HepG2 (cell line): ENCODE measurements around the gene ZNF10. TPM values are rescaled to one million over a fixed set of nuclear protein-coding genes. Genes with fewer than 3 reads are reported as not detected.

ENCODE experiments used
- DDIT3 ChIP-seq: sonication (generic); formaldehyde crosslinking; IDR thresholded peaks from 2 replicates; pipeline ENCODE4 v1.4.0; 2020; ENCODE audit warnings: mild to moderate bottlenecking, missing genetic modification reagents
- ELF3 ChIP-seq: IDR thresholded peaks from 2 replicates; pipeline ENCODE4 v1.6.1; 2016; ENCODE audit warnings: missing genetic modification reagents, missing compliant biosample characterization
- FOXK1 ChIP-seq: sonication (generic); formaldehyde crosslinking; IDR thresholded peaks from 2 replicates; pipeline ENCODE4 v1.4.0; 2020; ENCODE audit warnings: low read depth, missing genetic modification reagents, borderline replicate concordance
- GATA4 ChIP-seq: sonication (generic); IDR thresholded peaks from 2 replicates; pipeline ENCODE4 v1.6.1; 2016; ENCODE audit warnings: antibody characterized with exemption, low read depth, borderline replicate concordance
- GTF2F1 ChIP-seq: fragments of 150-350 bp; IDR thresholded peaks from 2 replicates; pipeline ENCODE4 v1.6.1; 2014; ENCODE audit warnings: low read length
- HNF4G ChIP-seq, 2 experiments: sonication (generic) in 1 of 2; formaldehyde crosslinking in 1 of 2; IDR thresholded peaks; 2 replicates each; pipeline versions ENCODE4 v1.4.0 to v1.6.1; 2011 to 2020; ENCODE audit warnings: borderline replicate concordance in 2 of 2, low read depth in 2 of 2, mild to moderate bottlenecking in 2 of 2, low read length in 1 of 2, missing genetic modification reagents in 1 of 2, moderate library complexity in 1 of 2
- ISL2 ChIP-seq: sonication (generic); formaldehyde crosslinking; IDR thresholded peaks from 2 replicates; pipeline ENCODE4 v1.5.0; 2020; ENCODE audit warnings: missing genetic modification reagents
- MXI1 ChIP-seq: IDR thresholded peaks from 3 replicates; pipeline ENCODE4 v1.6.1; 2012; ENCODE audit warnings: low read depth, low read length, inconsistent platforms, borderline replicate concordance
- NCOR1 ChIP-seq: fragments of 200-600 bp; sonication (generic); IDR thresholded peaks from 2 replicates; pipeline ENCODE4 v1.7.0; 2017; ENCODE audit warnings: antibody characterized with exemption, low read length, borderline replicate concordance
- RAD21 ChIP-seq: fragments of 450-650 bp; formaldehyde crosslinking; IDR thresholded peaks from 2 replicates; pipeline ENCODE4 v1.5.0; 2020; ENCODE audit warnings: mild to moderate bottlenecking
- RARG ChIP-seq: sonication (generic); formaldehyde crosslinking; IDR thresholded peaks from 2 replicates; pipeline ENCODE4 v1.4.0; 2020; ENCODE audit warnings: low read depth, mild to moderate bottlenecking, missing genetic modification reagents
- SIX4 ChIP-seq: sonication (generic); formaldehyde crosslinking; IDR thresholded peaks from 2 replicates; pipeline ENCODE4 v1.4.0; 2020; ENCODE audit warnings: missing genetic modification reagents
- SYNCRIP ChIP-seq: fragments of 200-400 bp; formaldehyde crosslinking; IDR thresholded peaks from 2 replicates; pipeline ENCODE4 v1.6.1; 2018; ENCODE audit warnings: mild to moderate bottlenecking, low read depth, low read length; ENCODE audit not compliant: insufficient read depth
- ZBTB10 ChIP-seq: sonication (generic); formaldehyde crosslinking; IDR thresholded peaks from 2 replicates; pipeline ENCODE4 v1.4.0; 2020; ENCODE audit warnings: missing genetic modification reagents, borderline replicate concordance
- ZNF17 ChIP-seq: sonication (generic); formaldehyde crosslinking; IDR thresholded peaks from 2 replicates; pipeline ENCODE4 v1.5.0; 2020; ENCODE audit warnings: mild to moderate bottlenecking, missing genetic modification reagents
- ZNF251 ChIP-seq: sonication (generic); formaldehyde crosslinking; IDR thresholded peaks from 2 replicates; pipeline ENCODE4 v1.9.0; 2021; ENCODE audit warnings: mild to moderate bottlenecking, missing genetic modification reagents
- ZNF3 ChIP-seq: IDR thresholded peaks from 2 replicates; pipeline ENCODE4 v1.7.0; 2017; ENCODE audit warnings: inconsistent platforms
- ZNF7 ChIP-seq: IDR thresholded peaks from 2 replicates; pipeline ENCODE4 v1.6.1; 2016; ENCODE audit warnings: missing biosample characterization, missing genetic modification reagents
- ZNF703 ChIP-seq: sonication (generic); formaldehyde crosslinking; IDR thresholded peaks from 2 replicates; pipeline ENCODE4 v1.5.1; 2020; ENCODE audit warnings: missing genetic modification reagents, mild to moderate bottlenecking, moderate library complexity, borderline replicate concordance
- polyA plus RNA-seq, 8 experiments: library from polyadenylated mRNA; depleted of rRNA in 3 of 8; stranded (reverse) in 7 of 8; unstranded in 1 of 8; fragments of >200 nt; fragmentation: Illumina TruSeq in 4 of 8; extraction: Trizol in 4 of 8; gene quantifications; 2 replicates each; pipeline versions ENCODE4 v1.2.1 to v1.2.3, GENCODE V29; 2011 to 2016; ENCODE audit warnings: low read depth in 4 of 8, missing spikeins in 1 of 8, mixed read lengths in 1 of 8; ENCODE audit not compliant: insufficient read depth in 1 of 8
- total RNA-seq, 5 experiments: library from RNA; depleted of rRNA; stranded (reverse); fragments of >200 nt; fragmentation: Illumina TruSeq; extraction: Trizol; gene quantifications; 2 replicates each; pipeline ENCODE4 v1.2.3, GENCODE V29; 2016; ENCODE audit warnings: low read depth in 1 of 5
- TF ChIP-seq, protein P1 (sequence below): sonication (generic); formaldehyde crosslinking; IDR thresholded peaks from 2 replicates; pipeline ENCODE4 v1.5.0; 2020; ENCODE audit warnings: mild to moderate bottlenecking, missing genetic modification reagents, borderline replicate concordance
- TF ChIP-seq, protein P2 (sequence below): sonication (generic); formaldehyde crosslinking; IDR thresholded peaks from 2 replicates; pipeline ENCODE4 v1.4.0; 2020; ENCODE audit warnings: missing genetic modification reagents, mild to moderate bottlenecking, borderline replicate concordance

ZNF10 gene
- total and polyA plus RNA-seq, 2 of the 13 experiments (the other 11 are each of a cell fraction or from before 2014, with no cell fraction given) = 2.9 to 6.5 TPM

DNA sequence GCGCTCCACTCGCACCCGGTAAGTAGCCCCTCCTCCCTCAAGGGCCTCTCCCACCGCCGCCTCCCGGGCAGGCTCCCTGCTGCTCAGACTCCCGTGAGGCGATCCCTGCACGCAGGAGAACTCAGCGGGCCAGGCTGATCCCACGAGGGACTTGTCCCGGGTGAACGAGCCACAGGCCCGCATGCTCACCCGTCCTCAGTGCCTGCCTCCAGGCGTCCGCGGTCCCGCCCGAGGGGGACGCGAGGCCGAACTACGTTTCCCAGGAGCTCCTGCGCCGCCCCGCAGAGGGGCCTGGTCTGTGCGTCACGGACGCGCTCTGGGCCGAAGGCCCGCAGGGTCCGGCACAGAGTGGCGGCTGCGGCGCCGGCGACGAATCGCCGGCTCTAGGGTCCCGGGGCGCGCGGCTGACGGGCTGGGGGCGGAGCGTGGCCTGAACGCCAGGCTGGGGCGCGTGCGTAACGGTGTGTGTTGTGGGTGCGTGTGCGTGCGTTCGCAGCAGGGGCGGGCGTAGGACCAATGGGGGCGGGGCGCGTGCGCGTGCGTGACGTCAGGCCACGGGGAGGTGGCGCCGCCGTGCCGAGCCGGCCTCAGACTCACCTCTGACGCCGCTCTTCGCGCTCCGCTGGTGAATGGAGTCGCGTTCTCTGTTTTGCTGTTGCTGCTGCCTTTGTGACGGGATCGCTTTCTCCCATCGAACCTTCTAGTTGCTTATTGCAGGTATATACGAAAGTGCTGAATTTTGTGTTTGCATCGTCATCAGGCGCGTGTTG, at the start of gene ZNF10, which contains the start of gene ZNF891 (continued):
- TF ChIP-seq ZNF251 (no peak), ZNF7 (CRISPR knock-in tag) (no peak), RARG (CRISPR knock-in tag) (no peak), ZNF703 (CRISPR knock-in tag) (0 out of 2 replicates have a peak, but pooled peaks have one; percentile 39), SYNCRIP (no peak), ZNF17 (CRISPR knock-in tag) (no peak), GTF2F1 (0 out of 2 replicates have a peak, but pooled peaks have one; percentile 42), DDIT3 (CRISPR knock-in tag) (no peak), MXI1 (peak; percentile 76; the same call in 1 of the 3 replicates), NCOR1 (no peak), HNF4G (IDR thresholded peaks at IDR 0.05; ENCODE audit: borderline replicate concordance, low read depth, low read length) (no peak), HNF4G (CRISPR knock-in tag; IDR thresholded peaks at IDR 0.05; ENCODE audit: borderline replicate concordance, low read depth) (no peak), RAD21 (CRISPR knock-in tag) (peak; percentile 23; the same call in 1 of the 2 replicates), ELF3 (CRISPR knock-in tag) (peak; percentile 30; the same call in 1 of the 2 replicates), GATA4 (no peak; the same call in 1 of the 2 replicates), FOXK1 (CRISPR knock-in tag) (peak; percentile 31), SIX4 (CRISPR knock-in tag) (no peak), ISL2 (CRISPR knock-in tag) (peak; percentile 60; the same call in 1 of the 2 replicates), ZNF3 (no peak), ZBTB10 (peak; percentile 43; the same call in 1 of the 2 replicates)
- TF ChIP-seq, protein P1, sequence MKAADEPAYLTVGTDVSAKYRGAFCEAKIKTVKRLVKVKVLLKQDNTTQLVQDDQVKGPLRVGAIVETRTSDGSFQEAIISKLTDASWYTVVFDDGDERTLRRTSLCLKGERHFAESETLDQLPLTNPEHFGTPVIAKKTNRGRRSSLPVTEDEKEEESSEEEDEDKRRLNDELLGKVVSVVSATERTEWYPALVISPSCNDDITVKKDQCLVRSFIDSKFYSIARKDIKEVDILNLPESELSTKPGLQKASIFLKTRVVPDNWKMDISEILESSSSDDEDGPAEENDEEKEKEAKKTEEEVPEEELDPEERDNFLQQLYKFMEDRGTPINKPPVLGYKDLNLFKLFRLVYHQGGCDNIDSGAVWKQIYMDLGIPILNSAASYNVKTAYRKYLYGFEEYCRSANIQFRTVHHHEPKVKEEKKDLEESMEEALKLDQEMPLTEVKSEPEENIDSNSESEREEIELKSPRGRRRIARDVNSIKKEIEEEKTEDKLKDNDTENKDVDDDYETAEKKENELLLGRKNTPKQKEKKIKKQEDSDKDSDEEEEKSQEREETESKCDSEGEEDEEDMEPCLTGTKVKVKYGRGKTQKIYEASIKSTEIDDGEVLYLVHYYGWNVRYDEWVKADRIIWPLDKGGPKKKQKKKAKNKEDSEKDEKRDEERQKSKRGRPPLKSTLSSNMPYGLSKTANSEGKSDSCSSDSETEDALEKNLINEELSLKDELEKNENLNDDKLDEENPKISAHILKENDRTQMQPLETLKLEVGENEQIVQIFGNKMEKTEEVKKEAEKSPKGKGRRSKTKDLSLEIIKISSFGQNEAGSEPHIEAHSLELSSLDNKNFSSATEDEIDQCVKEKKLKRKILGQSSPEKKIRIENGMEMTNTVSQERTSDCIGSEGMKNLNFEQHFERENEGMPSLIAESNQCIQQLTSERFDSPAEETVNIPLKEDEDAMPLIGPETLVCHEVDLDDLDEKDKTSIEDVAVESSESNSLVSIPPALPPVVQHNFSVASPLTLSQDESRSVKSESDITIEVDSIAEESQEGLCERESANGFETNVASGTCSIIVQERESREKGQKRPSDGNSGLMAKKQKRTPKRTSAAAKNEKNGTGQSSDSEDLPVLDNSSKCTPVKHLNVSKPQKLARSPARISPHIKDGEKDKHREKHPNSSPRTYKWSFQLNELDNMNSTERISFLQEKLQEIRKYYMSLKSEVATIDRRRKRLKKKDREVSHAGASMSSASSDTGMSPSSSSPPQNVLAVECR (CRISPR knock-in tag) = peak; percentile 91; the same call in 1 of the 2 replicates
- TF ChIP-seq, protein P2, sequence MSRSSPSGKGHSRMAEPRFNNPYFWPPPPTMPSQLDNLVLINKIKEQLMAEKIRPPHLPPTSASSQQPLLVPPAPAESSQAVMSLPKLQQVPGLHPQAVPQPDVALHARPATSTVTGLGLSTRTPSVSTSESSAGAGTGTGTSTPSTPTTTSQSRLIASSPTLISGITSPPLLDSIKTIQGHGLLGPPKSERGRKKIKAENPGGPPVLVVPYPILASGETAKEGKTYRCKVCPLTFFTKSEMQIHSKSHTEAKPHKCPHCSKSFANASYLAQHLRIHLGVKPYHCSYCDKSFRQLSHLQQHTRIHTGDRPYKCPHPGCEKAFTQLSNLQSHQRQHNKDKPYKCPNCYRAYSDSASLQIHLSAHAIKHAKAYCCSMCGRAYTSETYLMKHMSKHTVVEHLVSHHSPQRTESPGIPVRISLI (CRISPR knock-in tag) = no peak
